ENCODE results near the gene TEDDM1.

DNA sequence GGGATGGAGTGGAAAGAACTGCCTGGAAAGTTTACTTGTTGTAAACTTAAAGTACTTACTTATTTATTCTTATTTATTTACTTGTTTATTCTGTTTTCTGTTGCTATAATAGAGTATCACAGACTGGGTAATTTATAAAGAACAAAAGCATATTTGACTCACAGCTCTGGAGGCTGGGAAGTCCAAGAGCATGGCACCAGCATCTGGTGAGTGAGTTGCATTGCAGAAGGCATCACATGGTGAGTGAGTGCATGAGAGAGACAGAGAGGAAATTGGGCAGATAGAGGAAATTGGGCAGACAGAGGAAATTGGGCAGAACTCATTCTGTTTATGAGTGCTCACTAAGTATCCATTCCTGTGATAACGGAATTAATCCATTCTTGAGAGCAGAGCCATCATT, 37.9 kb upstream of the TEDDM1 start:
- TF ChIP-seq, protein P1, sequence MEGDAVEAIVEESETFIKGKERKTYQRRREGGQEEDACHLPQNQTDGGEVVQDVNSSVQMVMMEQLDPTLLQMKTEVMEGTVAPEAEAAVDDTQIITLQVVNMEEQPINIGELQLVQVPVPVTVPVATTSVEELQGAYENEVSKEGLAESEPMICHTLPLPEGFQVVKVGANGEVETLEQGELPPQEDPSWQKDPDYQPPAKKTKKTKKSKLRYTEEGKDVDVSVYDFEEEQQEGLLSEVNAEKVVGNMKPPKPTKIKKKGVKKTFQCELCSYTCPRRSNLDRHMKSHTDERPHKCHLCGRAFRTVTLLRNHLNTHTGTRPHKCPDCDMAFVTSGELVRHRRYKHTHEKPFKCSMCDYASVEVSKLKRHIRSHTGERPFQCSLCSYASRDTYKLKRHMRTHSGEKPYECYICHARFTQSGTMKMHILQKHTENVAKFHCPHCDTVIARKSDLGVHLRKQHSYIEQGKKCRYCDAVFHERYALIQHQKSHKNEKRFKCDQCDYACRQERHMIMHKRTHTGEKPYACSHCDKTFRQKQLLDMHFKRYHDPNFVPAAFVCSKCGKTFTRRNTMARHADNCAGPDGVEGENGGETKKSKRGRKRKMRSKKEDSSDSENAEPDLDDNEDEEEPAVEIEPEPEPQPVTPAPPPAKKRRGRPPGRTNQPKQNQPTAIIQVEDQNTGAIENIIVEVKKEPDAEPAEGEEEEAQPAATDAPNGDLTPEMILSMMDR (IDR thresholded peaks at IDR 0.05), result no peak
- no peak for TF ChIP-seq SMAD3 (CRISPR knock-in tag; IDR thresholded peaks at IDR 0.05; ENCODE audit: borderline replicate concordance)
- no peak for TF ChIP-seq ZNF317 (CRISPR knock-in tag; IDR thresholded peaks at IDR 0.05; ENCODE audit: borderline replicate concordance, low read depth)
- no peak for TF ChIP-seq SOX15 (CRISPR knock-in tag; IDR thresholded peaks at IDR 0.05)
- TF ChIP-seq, protein P2, sequence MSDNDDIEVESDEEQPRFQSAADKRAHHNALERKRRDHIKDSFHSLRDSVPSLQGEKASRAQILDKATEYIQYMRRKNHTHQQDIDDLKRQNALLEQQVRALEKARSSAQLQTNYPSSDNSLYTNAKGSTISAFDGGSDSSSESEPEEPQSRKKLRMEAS (CRISPR knock-in tag; IDR thresholded peaks at IDR 0.05), result no peak
- no peak for TF ChIP-seq AFF4 (CRISPR knock-in tag; IDR thresholded peaks at IDR 0.05; ENCODE audit: borderline replicate concordance)
- TF ChIP-seq, protein P3, sequence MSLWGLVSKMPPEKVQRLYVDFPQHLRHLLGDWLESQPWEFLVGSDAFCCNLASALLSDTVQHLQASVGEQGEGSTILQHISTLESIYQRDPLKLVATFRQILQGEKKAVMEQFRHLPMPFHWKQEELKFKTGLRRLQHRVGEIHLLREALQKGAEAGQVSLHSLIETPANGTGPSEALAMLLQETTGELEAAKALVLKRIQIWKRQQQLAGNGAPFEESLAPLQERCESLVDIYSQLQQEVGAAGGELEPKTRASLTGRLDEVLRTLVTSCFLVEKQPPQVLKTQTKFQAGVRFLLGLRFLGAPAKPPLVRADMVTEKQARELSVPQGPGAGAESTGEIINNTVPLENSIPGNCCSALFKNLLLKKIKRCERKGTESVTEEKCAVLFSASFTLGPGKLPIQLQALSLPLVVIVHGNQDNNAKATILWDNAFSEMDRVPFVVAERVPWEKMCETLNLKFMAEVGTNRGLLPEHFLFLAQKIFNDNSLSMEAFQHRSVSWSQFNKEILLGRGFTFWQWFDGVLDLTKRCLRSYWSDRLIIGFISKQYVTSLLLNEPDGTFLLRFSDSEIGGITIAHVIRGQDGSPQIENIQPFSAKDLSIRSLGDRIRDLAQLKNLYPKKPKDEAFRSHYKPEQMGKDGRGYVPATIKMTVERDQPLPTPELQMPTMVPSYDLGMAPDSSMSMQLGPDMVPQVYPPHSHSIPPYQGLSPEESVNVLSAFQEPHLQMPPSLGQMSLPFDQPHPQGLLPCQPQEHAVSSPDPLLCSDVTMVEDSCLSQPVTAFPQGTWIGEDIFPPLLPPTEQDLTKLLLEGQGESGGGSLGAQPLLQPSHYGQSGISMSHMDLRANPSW (CRISPR knock-in tag; conservative IDR thresholded peaks at IDR 0.05; ENCODE audit: low read depth), result no peak
- TF ChIP-seq, protein P4, sequence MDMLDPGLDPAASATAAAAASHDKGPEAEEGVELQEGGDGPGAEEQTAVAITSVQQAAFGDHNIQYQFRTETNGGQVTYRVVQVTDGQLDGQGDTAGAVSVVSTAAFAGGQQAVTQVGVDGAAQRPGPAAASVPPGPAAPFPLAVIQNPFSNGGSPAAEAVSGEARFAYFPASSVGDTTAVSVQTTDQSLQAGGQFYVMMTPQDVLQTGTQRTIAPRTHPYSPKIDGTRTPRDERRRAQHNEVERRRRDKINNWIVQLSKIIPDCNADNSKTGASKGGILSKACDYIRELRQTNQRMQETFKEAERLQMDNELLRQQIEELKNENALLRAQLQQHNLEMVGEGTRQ (CRISPR knock-in tag; IDR thresholded peaks at IDR 0.05), result no peak
- TF ChIP-seq JUN (CRISPR knock-in tag; IDR thresholded peaks at IDR 0.05), result no peak
- no peak for TF ChIP-seq TP53 (CRISPR knock-in tag; IDR thresholded peaks at IDR 0.05)

Measured in WTC11 (cell line).